GM23338 (cell line): ENCODE results near the gene TAC3. TPM values are rescaled to one million over a fixed set of nuclear protein-coding genes. Genes with fewer than 3 reads are reported as not detected.
A peak's percentile ranks its signal among the peaks of the same experiment; 100 is the strongest.

Experiments
- ATAC-seq: fragments of 200-7000 bp; cut with Tn5 transposase; 3 replicates; pipeline ENCODE4 v1.9.1; 2020
- DNase-seq: peaks from one replicate; pipeline ENCODE4 v3.0.0-alpha.2; 2015; ENCODE audit warnings: low spot score
- H2AFZ ChIP-seq: fragments of 200-600 bp; sonication (generic); 2 replicates; pipeline ENCODE4 v1.8.0; 2016; ENCODE audit warnings: antibody characterized with exemption, mild to moderate bottlenecking, moderate library complexity
- H3F3A ChIP-seq: fragments of 200-600 bp; sonication (generic); replicated peaks from 2 replicates; pipeline ENCODE4 v1.8.0; 2017; ENCODE audit warnings: antibody characterized with exemption, mixed run types, low read depth
- H3K27ac ChIP-seq: fragments of 200-600 bp; sonication (generic); 2 replicates; pipeline ENCODE4 v1.6.1; 2016; ENCODE audit warnings: low read depth
- H3K27me3 ChIP-seq: fragments of 200-600 bp; sonication (generic); 2 replicates; pipeline ENCODE4 v1.8.0; 2016; ENCODE audit warnings: mild to moderate bottlenecking, mixed run types, moderate library complexity; ENCODE audit not compliant: insufficient read depth
- H3K36me3 ChIP-seq: fragments of 200-600 bp; sonication (generic); 2 replicates; pipeline ENCODE4 v1.8.0; 2016; ENCODE audit warnings: mild to moderate bottlenecking; ENCODE audit not compliant: insufficient read depth
- H3K4me1 ChIP-seq: fragments of 200-600 bp; sonication (generic); 2 replicates; pipeline ENCODE4 v1.8.0; 2016; ENCODE audit warnings: mild to moderate bottlenecking, moderate library complexity; ENCODE audit not compliant: insufficient read depth
- H3K4me2 ChIP-seq: fragments of 200-600 bp; sonication (generic); 2 replicates; pipeline ENCODE4 v1.7.1; 2017; ENCODE audit warnings: mixed run types
- H3K4me3 ChIP-seq: fragments of 200-600 bp; sonication (generic); 2 replicates; pipeline ENCODE4 v1.6.1; 2016; ENCODE audit warnings: mixed run types
- H3K79me2 ChIP-seq: fragments of 200-600 bp; sonication (generic); replicated peaks from 2 replicates; pipeline ENCODE4 v1.8.0; 2017; ENCODE audit warnings: mild to moderate bottlenecking; ENCODE audit not compliant: insufficient read depth
- H3K9me2 ChIP-seq: fragments of 200-600 bp; sonication (generic); 2 replicates; pipeline ENCODE4 v1.8.0; 2017; ENCODE audit not compliant: insufficient read depth
- H4K20me1 ChIP-seq: fragments of 200-600 bp; sonication (generic); replicated peaks from 2 replicates; pipeline ENCODE4 v1.8.0; 2017; ENCODE audit warnings: mild to moderate bottlenecking; ENCODE audit not compliant: insufficient read depth
- H3K27ac Mint-ChIP-seq: 2 replicates; pipeline ENCODE4 v1.8.0; 2020; ENCODE audit warnings: inconsistent platforms, mild to moderate bottlenecking, moderate library complexity, mixed read lengths
- H3K27me3 Mint-ChIP-seq: 3 replicates; pipeline ENCODE4 v1.8.0; 2022; ENCODE audit warnings: low read depth, mild to moderate bottlenecking, moderate library complexity, mixed read lengths, inconsistent platforms; ENCODE audit not compliant: insufficient read depth, poor library complexity
- H3K36me3 Mint-ChIP-seq: 3 replicates; pipeline ENCODE4 v1.8.0; 2021; ENCODE audit warnings: low read depth, mild to moderate bottlenecking, inconsistent platforms, moderate library complexity, mixed read lengths
- H3K4me1 Mint-ChIP-seq: 3 replicates; pipeline ENCODE4 v1.8.0; 2020; ENCODE audit warnings: mild to moderate bottlenecking, inconsistent platforms, mixed read lengths
- H3K4me3 Mint-ChIP-seq: 3 replicates; pipeline ENCODE4 v1.8.0; 2021; ENCODE audit warnings: moderate library complexity, mild to moderate bottlenecking, inconsistent platforms, mixed read lengths
- H3K9me3 Mint-ChIP-seq: 3 replicates; pipeline ENCODE4 v1.8.0; 2020; ENCODE audit warnings: moderate library complexity, mild to moderate bottlenecking, inconsistent platforms, mixed read lengths
- CTCF ChIP-seq, 2 experiments: fragments of 200-600 bp in 1 of 2; sonication (generic) in 1 of 2; conservative IDR thresholded peaks; 2 replicates each; pipeline versions ENCODE4 v1.5.1 to v1.6.1; 2016 to 2017; ENCODE audit warnings: antibody characterized with exemption in 2 of 2, low read depth in 2 of 2, mild to moderate bottlenecking in 2 of 2, moderate library complexity in 1 of 2
- EZH2 ChIP-seq: fragments of 200-600 bp; sonication (generic); IDR thresholded peaks from one replicate; pipeline ENCODE4 v1.8.0; 2017; ENCODE audit warnings: antibody characterized with exemption, mild to moderate bottlenecking, low read depth; ENCODE audit not compliant: unreplicated experiment
- EZH2phosphoT487 ChIP-seq: fragments of 200-600 bp; sonication (generic); IDR thresholded peaks from one replicate; pipeline ENCODE4 v1.8.1; 2018; ENCODE audit warnings: antibody characterized with exemption; ENCODE audit not compliant: unreplicated experiment
- JUNB ChIP-seq: IDR thresholded peaks from one replicate; pipeline ENCODE4 v1.6.1; 2016; ENCODE audit warnings: antibody characterized with exemption; ENCODE audit not compliant: unreplicated experiment
- POLR2AphosphoS5 ChIP-seq: IDR thresholded peaks from 2 replicates; pipeline ENCODE4 v1.6.1; 2016; ENCODE audit warnings: antibody characterized with exemption, low read depth
- REST ChIP-seq: IDR thresholded peaks from one replicate; pipeline ENCODE4 v1.6.1; 2018; ENCODE audit warnings: antibody characterized with exemption; ENCODE audit not compliant: unreplicated experiment
- ZNF462 ChIP-seq: fragments of 250-450 bp; sonication (Bioruptor Pico); IDR thresholded peaks from 2 replicates; pipeline ENCODE4 v1.5.0; 2020; ENCODE audit warnings: mild to moderate bottlenecking, moderate library complexity
- polyA plus RNA-seq: library from polyadenylated mRNA; unstranded; fragments of >200 nt; fragmentation: Nextera tagmentation; extraction: Ambion mirVana; gene quantifications from 2 replicates; pipeline ENCODE4 v1.2.1, GENCODE V29; 2016
- total RNA-seq: library from RNA; depleted of rRNA; stranded (reverse); fragments of >200 nt; shearing (Covaris generic); gene quantifications from 2 replicates; pipeline ENCODE4 v1.2.3, GENCODE V29; 2014

TAC3 gene
- total and polyA plus RNA-seq, 2 experiments from 2014 or later, result 11.9 to 35.1 TPM

GRCh38 chr12:57001448-57001906 is 14.9 kb downstream of the TAC3 start:
- Histone ChIP-seq H4K20me1 (peaks cover 18% of the 10 kb centered on the region), H3K79me2 (peaks cover 60% of the 10 kb centered on the region), H3K27me3 (no peaks in the 10 kb centered on the region), H3K9me2 (no peaks in the 10 kb centered on the region), H3F3A (no peaks in the 10 kb centered on the region), H3K4me2 (no peak overlapping the region), H2AFZ (no peak overlapping the region), H3K36me3 (peaks cover 26% of the 10 kb centered on the region), H3K4me3 (no peak overlapping the region), H3K27ac (no peak overlapping the region), H3K4me1 (peaks cover 5% of the 10 kb centered on the region)
- peak overlapping the region; percentile 45; the same call in 1 of the 2 replicates for H3K27ac Mint-ChIP-seq
- TF ChIP-seq JUNB (no peak), CTCF (conservative IDR thresholded peaks at IDR 0.05; ENCODE audit: low read depth in 2 of 2) (peak; percentile 85 to 97)
- ATAC-seq (peak; percentile 78), DNase-seq (peak; percentile 91)
- no peak overlapping the region for H3K4me3 Mint-ChIP-seq
- H3K4me1 Mint-ChIP-seq, result peaks cover 14% of the 10 kb centered on the region
- H3K36me3 Mint-ChIP-seq, result peaks cover 60% of the 10 kb centered on the region
- no peaks in the 10 kb centered on the region for H3K9me3 Mint-ChIP-seq
- peaks cover 8% of the 10 kb centered on the region for H3K27me3 Mint-ChIP-seq

GRCh38 chr12:57000393-57000792 is 15.9 kb downstream of the TAC3 start:
- peaks cover 26% of the 10 kb centered on the region for H3K36me3 ChIP-seq
- Mint-ChIP-seq H3K9me3 (no peaks in the 10 kb centered on the region), H3K4me3 (no peak overlapping the region), H3K4me1 (peaks cover 10% of the 10 kb centered on the region), H3K27me3 (peaks cover 10% of the 10 kb centered on the region), H3K36me3 (peaks cover 64% of the 10 kb centered on the region), H3K27ac (no peak overlapping the region)
- H3K4me1 ChIP-seq, result peaks cover 3% of the 10 kb centered on the region
- peaks cover 18% of the 10 kb centered on the region for H4K20me1 ChIP-seq
- H3F3A ChIP-seq, result no peaks in the 10 kb centered on the region
- no peak overlapping the region for H3K4me2 ChIP-seq
- H3K27me3 ChIP-seq, result no peaks in the 10 kb centered on the region
- no peaks in the 10 kb centered on the region for H3K9me2 ChIP-seq
- ATAC-seq (no peak), DNase-seq (no peak)
- H2AFZ ChIP-seq, result no peak overlapping the region
- H3K79me2 ChIP-seq, result peaks cover 53% of the 10 kb centered on the region
- H3K4me3 ChIP-seq, result no peak overlapping the region
- H3K27ac ChIP-seq, result no peak overlapping the region
- TF ChIP-seq EZH2phosphoT487 (no peak), JUNB (no peak), EZH2 (no peak), CTCF (conservative IDR thresholded peaks at IDR 0.05; ENCODE audit: low read depth in 2 of 2) (no peak), POLR2AphosphoS5 (no peak), ZNF462 (CRISPR knock-in tag) (no peak), REST (no peak)
